Measurements from ENCODE around the gene BANF2. TPM values are rescaled to one million over a fixed set of nuclear protein-coding genes. Genes with fewer than 3 reads are reported as not detected.

The BANF2 gene
- total RNA-seq, 1 experiment from 2014 or later = not detected

DNA sequence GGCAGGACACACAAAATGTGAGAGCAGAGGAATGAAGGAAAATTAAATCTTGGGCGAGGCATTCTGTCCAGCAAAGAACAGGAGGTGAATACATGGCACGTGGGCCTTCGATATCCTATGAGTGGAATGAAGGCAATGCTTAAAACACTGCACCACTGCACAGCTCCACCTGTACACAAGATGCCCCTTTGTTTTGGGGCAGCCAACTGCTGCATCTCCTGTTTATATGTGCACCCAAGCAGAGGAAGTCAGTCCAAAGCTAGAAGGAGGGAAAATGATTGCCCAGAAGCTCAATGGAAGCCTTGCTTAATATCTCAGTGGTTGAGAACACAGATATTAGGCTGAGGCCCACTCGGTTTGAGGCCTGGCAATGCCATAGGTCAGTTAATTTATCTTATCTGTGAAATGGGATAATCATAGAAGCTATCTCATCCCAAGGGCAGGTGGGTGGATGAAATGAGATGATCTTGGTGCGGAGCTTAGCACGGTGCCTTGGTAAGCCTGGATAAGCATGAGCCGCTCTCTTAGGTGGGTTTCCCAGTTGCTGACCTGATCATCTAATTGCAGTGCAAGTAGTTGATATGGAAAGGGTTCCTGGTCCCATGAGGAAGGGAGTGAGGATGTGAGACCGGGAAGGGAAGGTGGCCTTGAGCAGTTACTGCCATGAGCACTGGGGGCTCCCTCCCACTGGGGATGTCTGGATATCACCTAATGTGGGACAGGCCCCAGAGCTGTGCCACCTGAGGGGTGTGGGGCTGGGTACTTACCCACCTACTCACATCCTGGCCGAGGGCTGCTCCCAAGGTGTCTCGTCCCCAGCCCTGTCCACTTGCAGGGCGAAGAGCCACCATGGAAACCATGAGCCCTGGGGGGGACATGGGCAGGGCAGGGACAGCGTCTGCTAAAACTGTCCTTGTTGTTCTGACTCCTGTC is 9.9 kb downstream of the BANF2 start:
- ATAC-seq = no peak
- H4K20me1 ChIP-seq (ENCODE audit: insufficient read depth) = no peaks in the 10 kb centered on the region
- H3K9ac ChIP-seq (ENCODE audit: low read length) = no peak overlapping the region
- ChIA-PET CTCF (no interaction called here), RAD21 (ENCODE audit: low non-redundant PET in 1 of 2, low total read pairs in 2 of 2, uncharacterized antibody in 2 of 2, unreplicated experiment in 2 of 2) (no interaction called here), POLR2A (interaction anchor here (1.2 kb wide), 1 partner anchor 27 kb away, joined by 3 read pairs; the partner anchor contains the start of gene RRBP1)
- no peak overlapping the region for H2AFZ ChIP-seq (ENCODE audit: low read depth, low read length, poor library complexity, severe bottlenecking)
- DNase-seq (ENCODE audit: low read depth, low spot score) = no peak
- H3K4me3 ChIP-seq (replicated peaks in 1 of 2; ENCODE audit: low read depth in 1 of 2, low read length in 2 of 2) = no peak overlapping the region
- no peaks in the 10 kb centered on the region for H3K27me3 ChIP-seq (ENCODE audit: insufficient read depth, low read length)
- no peaks in the 10 kb centered on the region for H3K4me1 ChIP-seq (ENCODE audit: control insufficient read depth in 1 of 2, insufficient read depth in 2 of 2, low read length in 2 of 2)
- intact Hi-C loops (cut with micrococcal nuclease) = no loop called here
- TF ChIP-seq CTCF (IDR thresholded peaks at IDR 0.05 in 2 of 3, conservative IDR thresholded peaks at IDR 0.05 in 1 of 3; ENCODE audit: borderline replicate concordance in 1 of 3, insufficient read depth in 1 of 3, low read depth in 2 of 3, low read length in 2 of 3) (no peak), CEBPB (IDR thresholded peaks at IDR 0.05; ENCODE audit: low read depth) (no peak), POLR2A (IDR thresholded peaks at IDR 0.05; ENCODE audit: borderline replicate concordance, extremely low read depth, insufficient read depth, insufficient read length) (no peak), CBX3 (IDR thresholded peaks at IDR 0.05; ENCODE audit: low read depth) (no peak), ELF1 (IDR thresholded peaks at IDR 0.05; ENCODE audit: borderline replicate concordance, low read depth) (no peak), EZH2phosphoT487 (IDR thresholded peaks at IDR 0.05; ENCODE audit: borderline replicate concordance) (no peak), EZH2 (IDR thresholded peaks at IDR 0.05) (no peak), SP1 (IDR thresholded peaks at IDR 0.05; ENCODE audit: low read depth) (no peak), SIN3A (IDR thresholded peaks at IDR 0.05; ENCODE audit: low read depth) (no peak), TCF7L2 (IDR thresholded peaks at IDR 0.05; ENCODE audit: borderline replicate concordance, extremely low read depth, insufficient read depth, insufficient read length) (no peak), EGR1 (IDR thresholded peaks at IDR 0.05; ENCODE audit: low read depth) (no peak), SRF (IDR thresholded peaks at IDR 0.05; ENCODE audit: low read depth) (no peak), ZNF274 (IDR thresholded peaks at IDR 0.05; ENCODE audit: low read depth, low read length) (no peak), YY1 (IDR thresholded peaks at IDR 0.05; ENCODE audit: extremely low read depth, insufficient replicate concordance, low read depth, low read length) (no peak), JUND (IDR thresholded peaks at IDR 0.05) (no peak)
- TF ChIP-seq, protein P1, sequence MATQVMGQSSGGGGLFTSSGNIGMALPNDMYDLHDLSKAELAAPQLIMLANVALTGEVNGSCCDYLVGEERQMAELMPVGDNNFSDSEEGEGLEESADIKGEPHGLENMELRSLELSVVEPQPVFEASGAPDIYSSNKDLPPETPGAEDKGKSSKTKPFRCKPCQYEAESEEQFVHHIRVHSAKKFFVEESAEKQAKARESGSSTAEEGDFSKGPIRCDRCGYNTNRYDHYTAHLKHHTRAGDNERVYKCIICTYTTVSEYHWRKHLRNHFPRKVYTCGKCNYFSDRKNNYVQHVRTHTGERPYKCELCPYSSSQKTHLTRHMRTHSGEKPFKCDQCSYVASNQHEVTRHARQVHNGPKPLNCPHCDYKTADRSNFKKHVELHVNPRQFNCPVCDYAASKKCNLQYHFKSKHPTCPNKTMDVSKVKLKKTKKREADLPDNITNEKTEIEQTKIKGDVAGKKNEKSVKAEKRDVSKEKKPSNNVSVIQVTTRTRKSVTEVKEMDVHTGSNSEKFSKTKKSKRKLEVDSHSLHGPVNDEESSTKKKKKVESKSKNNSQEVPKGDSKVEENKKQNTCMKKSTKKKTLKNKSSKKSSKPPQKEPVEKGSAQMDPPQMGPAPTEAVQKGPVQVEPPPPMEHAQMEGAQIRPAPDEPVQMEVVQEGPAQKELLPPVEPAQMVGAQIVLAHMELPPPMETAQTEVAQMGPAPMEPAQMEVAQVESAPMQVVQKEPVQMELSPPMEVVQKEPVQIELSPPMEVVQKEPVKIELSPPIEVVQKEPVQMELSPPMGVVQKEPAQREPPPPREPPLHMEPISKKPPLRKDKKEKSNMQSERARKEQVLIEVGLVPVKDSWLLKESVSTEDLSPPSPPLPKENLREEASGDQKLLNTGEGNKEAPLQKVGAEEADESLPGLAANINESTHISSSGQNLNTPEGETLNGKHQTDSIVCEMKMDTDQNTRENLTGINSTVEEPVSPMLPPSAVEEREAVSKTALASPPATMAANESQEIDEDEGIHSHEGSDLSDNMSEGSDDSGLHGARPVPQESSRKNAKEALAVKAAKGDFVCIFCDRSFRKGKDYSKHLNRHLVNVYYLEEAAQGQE (IDR thresholded peaks at IDR 0.05; ENCODE audit: low read depth) = no peak
- TF ChIP-seq, protein P2, sequence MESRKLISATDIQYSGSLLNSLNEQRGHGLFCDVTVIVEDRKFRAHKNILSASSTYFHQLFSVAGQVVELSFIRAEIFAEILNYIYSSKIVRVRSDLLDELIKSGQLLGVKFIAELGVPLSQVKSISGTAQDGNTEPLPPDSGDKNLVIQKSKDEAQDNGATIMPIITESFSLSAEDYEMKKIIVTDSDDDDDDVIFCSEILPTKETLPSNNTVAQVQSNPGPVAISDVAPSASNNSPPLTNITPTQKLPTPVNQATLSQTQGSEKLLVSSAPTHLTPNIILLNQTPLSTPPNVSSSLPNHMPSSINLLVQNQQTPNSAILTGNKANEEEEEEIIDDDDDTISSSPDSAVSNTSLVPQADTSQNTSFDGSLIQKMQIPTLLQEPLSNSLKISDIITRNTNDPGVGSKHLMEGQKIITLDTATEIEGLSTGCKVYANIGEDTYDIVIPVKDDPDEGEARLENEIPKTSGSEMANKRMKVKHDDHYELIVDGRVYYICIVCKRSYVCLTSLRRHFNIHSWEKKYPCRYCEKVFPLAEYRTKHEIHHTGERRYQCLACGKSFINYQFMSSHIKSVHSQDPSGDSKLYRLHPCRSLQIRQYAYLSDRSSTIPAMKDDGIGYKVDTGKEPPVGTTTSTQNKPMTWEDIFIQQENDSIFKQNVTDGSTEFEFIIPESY (IDR thresholded peaks at IDR 0.05; ENCODE audit: extremely low read depth, insufficient replicate concordance, low read length) = no peak
- TF ChIP-seq, protein P3, sequence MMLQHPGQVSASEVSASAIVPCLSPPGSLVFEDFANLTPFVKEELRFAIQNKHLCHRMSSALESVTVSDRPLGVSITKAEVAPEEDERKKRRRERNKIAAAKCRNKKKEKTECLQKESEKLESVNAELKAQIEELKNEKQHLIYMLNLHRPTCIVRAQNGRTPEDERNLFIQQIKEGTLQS (IDR thresholded peaks at IDR 0.05) = no peak
- TF ChIP-seq, protein P4, sequence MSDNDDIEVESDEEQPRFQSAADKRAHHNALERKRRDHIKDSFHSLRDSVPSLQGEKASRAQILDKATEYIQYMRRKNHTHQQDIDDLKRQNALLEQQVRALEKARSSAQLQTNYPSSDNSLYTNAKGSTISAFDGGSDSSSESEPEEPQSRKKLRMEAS (IDR thresholded peaks at IDR 0.05) = no peak
- no peaks in the 10 kb centered on the region for H3K9me2 ChIP-seq (ENCODE audit: insufficient read depth)
- no peak overlapping the region for H3K27ac ChIP-seq (ENCODE audit: low read depth, low read length)
- H3K4me2 ChIP-seq (ENCODE audit: low read length) = no peak overlapping the region
- BruUV-seq (replicated peaks) = no TSS peak
- no peaks in the 10 kb centered on the region for H3K9me3 ChIP-seq (ENCODE audit: control insufficient read depth in 1 of 2, insufficient read depth in 1 of 2, low read depth in 1 of 2, low read length in 2 of 2)
- no peaks in the 10 kb centered on the region for H3K79me2 ChIP-seq (ENCODE audit: insufficient read depth, low read length)
- no peaks in the 10 kb centered on the region for H3K36me3 ChIP-seq (ENCODE audit: control insufficient read depth in 1 of 2, insufficient read depth in 2 of 2, low read length in 2 of 2)

Data from HCT116 (cell line).